Activated naive CD4-positive, alpha-beta T cell treated with Interleukin-2 at 50 U/mL for 16 hours (primary cell): ENCODE data around the gene CACNA1S.

Source experiments
- DNase-seq: peaks from one replicate; pipeline ENCODE4 v3.0.0-alpha.2; 2020

The CACNA1S gene

DNA sequence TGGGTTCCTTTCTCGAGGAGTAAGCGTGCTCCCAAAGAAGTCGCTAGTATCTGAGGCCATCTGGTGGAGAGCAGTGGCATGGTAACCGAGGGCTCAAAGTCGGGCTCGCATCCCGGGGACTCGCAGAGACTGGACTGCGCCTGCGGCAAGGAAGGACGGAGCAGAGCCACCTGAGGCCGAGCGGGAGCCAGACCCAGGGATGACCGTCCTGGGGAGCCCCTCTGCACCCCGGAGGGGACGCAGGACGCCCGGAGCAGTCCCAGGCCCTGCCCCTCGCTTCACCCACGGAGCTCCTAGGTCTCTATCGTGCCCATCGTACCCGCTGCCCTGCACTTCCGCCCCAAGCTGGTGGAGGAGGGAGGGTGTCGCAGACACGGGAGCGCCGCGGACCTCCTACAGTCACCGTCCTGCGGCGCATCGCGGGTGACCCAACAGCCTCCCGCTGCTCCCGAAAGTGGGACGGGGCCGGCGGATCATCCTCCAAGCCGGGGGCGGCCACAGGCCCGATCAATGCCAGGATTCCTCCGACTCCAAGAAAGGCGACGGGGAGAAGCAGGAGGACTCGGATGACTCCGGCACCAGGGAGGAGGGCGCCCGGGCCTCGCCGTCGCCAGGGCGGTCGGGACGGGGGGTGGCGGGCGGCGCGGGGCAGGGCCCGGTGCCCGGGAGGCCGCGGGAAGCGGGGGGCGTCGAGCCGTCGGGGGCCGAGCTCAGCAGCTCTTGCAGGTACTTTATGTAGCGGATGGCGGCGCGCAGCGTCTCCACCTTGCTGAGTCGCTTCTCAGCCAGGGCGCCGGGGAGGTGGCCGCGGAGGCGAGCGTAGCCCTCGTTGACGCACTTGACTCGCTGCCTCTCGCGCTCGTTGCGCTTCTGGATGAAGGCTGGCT is 2.3 kb upstream of the CACNA1S start:
- DNase-seq: peak; percentile 79

DNA sequence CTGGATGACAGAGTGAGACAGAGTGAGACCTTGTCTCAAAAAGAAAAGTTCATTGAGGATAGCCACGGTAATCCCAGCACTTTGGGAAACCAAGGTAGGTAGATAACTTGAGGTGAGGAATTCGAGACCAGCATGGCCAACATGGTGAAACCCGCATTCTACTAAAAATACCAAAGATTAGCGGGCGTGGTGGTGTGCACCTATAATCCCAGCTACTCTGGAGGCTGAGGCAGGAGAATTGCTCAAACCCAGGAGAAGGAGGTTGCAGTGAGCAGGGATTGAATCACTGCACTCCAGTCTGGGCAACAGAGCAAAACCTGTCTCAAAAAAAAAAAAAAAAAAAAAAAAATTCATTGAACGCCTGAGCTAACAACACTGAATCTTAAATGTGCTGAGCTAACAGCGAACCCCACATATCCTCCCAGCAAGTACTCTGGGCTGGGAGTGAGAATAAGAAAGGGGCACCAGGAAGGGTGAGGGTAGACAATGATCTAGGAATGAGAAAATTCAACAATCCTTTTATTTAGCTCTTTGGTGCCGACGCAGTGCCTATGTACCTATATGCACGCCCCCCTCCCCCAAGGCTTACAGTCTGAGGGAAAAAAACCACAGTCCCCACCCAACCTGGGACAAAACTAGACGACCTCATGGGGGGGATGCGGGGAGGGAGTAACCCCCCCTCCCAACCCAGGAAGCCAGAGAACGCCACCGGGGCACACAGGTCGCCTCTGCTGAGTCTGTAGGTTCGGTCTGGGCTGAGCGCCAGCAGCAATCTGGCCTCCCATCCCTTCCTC is 1.4 kb upstream of the CACNA1S start:
- DNase-seq: no peak

DNA sequence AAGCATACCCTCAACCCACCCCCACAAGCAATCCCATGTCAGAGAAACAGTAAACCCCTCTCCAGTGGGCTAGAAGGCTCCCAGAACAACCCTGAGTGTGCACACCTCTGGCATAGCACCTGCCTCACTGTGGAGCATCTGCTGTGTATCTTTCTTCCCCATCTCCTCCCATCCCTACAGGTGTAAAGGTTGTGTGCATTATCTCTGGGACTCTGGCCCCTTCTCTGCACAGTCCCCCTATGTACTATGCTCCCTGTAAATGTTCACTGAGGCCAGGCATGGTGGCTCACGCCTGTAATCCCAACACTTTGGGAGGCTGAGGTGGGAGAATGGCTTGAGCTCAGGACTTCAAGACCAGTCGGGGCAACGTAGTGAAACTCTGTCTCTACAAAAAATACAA is 700 bp upstream of the CACNA1S start:
- no peak for DNase-seq

DNA sequence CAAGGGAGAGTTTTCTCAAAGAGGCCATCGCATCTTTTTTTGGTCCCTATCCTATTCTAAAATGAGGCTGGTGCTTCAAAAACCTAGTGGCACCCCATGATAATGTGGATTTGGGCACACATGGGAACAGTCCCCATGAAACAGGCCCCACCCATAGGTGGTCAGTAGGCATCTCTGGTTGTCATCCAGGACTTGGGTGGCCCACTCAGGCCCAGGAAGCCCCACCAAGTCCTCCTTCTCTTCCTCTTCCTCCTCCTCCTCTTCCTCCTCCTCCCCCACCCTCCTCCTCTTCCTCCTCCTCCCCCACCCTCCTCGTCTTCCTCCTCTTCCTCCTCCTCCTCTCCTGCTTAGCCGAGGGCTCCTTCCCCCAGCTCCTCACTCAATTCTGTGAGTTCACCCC is 554 bp downstream of the CACNA1S start:
- no peak for DNase-seq

DNA sequence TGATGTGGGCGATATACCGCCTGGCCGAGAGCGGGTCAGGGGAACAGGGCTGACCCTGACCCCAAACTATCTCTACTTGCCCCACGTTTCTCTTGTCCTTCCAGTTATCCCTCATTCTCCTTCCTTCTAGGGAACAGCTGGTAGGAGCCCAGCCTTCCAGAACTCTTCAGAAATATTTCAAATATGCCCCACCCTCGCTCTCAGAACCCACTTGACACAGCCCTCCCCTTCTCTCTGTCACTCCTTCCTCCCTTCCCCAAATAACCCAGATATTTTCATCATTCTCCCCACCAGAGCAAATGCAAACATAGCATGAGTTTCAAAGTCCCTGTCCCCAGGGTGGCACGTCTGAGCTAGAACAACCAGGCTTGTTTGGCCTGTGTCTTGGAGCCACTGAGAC is 1.1 kb downstream of the CACNA1S start:
- DNase-seq: no peak

DNA sequence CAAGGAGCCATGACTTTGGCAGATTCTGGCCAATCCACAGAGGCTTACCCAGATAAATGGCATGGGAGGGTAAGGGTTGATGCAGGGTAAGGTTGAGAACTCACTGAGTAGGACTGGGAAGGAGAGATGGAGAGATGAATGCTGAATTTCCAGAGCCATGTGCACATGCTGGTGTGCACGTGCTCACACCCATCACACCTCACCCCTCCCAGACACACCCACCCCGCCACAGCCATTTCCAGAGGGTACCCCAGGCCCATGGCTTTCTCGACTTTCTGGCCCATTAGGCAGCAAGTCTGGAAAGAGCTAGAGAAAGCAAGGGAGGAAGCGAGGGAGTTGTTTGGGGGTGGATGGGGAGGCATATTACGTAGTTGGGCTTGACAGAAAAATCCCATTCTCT is 1.6 kb downstream of the CACNA1S start:
- DNase-seq: no peak

DNA sequence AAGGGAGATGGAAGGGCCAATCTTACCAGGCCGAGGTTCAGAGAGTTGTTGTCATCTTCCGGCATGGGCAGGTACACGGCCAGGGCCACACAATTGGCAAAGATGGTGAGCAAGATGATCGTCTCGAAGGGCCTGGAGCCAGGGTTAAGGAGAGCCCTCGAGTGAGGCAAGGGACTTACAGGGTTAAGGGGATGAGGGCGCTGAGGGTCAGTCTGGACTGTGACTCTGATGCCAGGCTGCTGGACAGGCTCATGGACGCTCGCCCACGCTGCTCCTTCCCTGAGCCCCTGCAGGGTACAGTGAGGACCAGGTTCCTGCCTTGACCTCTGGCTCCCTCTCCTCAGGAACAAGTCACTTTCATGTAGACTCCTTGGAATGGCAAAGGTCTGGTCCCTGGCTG is 2.1 kb downstream of the CACNA1S start:
- DNase-seq: no peak

DNA sequence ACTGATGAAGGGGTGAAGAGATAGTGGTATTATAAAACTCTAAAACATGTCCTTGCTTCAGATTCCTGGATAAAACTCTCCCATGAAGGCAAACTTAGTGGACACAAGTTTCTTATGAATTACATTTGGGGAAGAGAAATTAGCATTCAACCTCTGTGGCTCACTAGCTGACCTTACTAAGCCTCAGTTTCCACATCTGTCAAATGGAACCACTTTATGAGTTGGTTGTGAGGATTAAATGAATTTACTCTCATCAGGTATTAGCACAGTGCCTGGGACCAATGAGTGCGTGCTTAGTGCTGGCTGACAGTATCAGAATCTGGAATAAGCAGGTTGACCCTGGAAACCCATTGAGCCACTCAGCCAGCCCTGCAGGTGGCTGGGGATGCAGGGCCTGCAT is 2.6 kb downstream of the CACNA1S start:
- no peak for DNase-seq

DNA sequence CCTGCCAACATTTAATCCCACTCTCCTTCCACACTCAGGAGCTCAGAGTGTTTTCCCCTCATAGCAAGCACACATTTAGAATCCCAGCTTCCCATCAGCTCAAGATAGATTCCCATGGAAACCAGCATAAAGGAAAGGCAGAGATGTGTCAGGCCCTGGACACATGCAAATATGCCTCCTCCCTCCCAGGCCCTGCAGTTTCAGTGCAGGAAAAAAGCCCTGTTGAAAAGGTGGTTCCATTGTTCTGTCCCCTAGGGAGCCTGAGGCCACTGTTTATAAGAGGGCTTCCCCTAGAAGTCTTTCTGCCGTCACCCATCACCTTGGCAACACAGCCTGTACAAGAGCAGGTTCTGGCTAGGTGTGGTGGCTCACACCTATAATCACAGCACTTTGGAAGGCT is 3.6 kb downstream of the CACNA1S start:
- no peak for DNase-seq

DNA sequence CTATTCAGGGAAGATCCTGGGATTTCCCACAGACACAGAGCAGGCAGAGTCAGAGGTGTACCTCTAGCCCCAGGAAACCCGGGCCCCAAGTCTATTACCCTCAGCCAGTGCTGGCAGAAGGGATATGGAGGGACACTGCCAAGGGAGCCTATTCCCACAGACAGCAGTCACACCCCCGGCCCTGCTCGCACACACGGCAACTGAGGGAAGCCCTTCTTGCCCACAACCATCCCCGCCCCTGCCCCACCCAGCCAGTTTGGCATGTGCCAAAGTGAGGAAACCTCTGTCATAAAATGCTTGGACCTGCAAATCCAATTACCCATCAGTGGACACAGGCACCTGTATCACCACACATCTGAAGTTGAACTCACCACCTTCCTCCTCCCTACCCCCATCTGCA is 6.5 kb downstream of the CACNA1S start:
- DNase-seq: no peak

DNA sequence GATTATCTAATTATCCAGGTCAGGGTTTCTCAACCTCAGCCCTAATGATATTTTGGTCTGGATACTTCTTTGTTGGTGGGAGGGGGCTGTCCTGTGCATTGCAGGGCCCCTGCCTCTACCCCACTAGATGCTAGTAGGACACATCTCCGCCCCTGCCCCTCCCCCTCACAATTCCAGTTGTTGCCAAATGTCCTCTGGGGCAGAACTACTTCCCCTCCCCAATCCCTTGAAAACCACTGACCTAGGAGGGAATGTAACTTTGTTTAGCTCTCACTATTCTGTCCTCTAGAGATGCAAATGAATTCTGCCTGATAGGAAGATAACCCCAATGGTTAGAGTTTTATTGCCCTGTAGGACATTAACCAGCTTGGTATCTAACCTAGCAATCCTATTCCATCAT is 8.1 kb downstream of the CACNA1S start:
- DNase-seq: no peak

DNA sequence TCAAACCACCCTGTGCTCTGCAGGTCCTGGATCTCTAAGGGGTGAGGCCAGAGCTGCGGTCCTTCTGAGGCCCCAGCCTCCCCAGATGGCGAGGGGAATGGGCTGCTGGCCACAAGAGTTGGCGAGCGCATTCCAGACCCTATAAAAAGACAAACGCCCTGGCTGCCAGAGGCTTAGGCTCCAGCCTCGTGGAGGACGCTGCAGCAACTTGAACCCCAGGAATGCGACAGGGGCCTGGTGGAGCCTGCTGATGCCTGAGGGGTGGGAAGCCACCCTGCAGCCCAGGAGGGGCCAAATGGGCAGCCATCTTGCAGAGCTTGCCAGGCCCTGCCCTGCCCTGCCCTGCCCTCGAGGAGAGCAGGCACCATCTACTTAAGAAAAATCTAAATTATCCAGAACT is 8.6 kb downstream of the CACNA1S start:
- DNase-seq: no peak

DNA sequence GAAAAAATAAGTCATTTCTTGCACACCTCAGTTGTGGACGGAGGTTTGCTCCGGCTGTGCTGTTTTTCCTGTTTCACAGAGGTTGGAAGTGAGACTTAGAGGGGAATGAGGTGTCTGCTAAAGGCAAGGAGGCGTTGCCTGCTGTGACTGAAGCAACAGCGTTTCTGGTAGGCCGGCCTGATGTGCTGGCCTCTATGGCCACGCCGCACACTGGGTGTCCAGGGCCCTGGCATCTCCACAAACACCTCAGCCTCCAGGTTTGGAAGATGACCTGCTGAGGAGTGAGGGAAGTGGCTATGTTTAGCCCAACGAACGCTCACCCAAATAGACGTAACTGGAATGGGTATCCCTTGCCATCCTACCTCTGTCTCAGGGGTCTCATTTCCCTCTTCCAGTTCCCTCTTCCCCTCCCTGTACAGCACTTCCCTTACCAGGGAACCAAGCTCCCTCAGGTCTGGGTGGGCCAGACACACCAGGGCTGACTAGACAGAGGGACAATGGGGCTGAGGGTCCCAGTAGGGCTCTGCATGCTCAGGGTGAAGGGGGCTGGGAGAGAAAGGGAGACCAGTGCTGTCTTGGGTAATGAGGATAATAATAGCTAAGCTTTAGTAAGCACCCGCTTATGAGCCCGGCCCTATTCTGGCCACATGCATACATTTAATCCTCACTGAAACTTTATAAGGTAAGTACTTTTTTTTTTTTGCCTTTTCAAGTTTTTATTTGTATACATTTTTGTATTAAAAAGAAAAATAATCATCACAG is 11.9 kb downstream of the CACNA1S start:
- DNase-seq: no peak

DNA sequence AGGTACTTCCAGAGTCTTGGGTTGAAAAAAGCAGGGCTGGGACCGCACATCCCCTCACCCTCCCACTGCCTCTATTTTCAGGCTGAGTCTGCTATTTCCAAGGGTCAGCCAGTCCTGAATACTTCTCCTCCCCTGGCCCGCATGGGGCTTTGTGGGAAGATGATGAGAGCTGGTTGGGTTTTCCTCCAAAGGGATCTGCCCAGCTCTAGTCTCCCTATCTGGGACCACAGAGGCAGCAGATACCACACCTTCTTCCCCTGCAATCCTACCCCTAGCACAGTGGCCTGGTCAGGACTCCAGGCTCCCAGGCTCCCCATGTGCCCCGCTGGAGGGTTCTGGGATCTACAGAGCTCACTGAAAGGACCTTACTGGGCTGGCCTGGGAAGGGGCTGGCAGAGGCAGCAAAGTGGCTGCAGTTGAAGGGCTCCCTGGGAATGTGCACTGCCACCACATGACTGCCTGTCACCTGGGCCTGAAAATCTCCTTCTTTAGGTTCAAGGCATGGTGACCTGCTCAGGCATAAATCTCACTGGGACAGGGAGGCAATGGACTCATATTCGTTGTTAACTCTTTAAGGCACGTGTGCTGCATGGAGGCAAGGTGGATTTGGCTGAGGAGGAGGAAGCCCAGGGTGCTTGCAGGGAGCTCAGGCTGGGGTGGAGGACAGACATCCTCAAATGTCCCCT is 13.1 kb downstream of the CACNA1S start:
- no peak for DNase-seq

DNA sequence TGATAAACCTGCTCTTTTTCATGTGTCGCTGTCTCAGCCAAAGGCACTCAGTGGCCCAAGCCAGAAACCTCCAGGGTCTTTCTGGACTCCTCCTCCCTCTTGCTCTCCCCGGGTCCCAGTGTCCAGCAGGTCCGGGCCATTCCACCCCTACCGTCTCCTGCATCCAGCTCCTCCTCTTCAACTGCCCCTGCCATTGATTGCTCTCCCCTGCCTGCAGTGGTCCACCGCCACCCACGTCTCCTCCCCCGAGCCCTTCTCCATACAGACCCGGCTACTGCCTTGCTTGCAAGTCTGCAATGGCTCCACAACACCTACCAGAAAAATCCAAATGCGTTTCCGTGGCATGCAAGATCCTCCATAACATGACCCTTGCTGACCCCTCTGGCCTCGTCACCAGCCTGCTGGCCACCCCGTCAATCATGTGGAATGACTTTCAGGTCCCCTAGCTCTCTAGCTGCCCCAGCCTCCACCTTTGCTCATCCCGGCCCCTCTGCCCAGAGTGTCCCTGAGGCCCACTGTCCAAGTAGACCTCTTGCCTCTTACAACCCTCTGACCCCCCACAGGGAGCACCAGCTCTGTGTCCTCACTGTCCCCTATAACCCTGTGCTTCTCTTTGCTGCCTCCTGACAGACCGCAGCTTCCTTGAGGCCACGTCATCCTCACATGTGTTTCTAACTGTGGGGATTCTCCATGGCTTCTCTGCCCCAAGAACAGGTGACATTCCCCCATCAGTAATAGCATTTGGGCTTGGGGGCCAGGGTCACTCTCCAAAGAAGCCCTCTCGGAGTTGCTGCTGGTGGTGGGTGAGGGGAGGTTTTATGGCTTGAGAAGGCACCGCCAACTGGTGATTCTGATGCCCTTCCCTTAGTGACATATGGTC is 15.0 kb downstream of the CACNA1S start:
- no peak for DNase-seq

DNA sequence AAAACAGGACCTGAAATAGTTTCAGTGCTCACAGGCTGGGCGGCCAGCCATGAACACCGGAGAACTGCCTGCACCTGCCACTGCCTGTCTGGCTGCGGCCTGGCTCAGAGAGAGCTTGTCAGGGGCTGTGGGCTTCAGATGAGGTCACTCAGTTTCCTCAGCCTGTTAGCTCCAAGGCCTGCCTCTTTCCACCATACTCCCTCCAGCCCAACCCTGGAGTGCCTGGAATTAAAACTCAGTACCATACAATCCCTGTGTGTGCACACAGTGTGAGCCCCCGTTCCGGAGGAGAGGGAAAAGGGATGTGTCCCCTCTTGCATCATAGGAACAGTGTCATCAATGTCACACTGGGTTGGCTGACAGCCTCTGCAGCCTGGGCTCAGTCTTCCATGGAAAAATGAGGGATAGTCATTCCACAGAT is 16.2 kb downstream of the CACNA1S start:
- DNase-seq: no peak

DNA sequence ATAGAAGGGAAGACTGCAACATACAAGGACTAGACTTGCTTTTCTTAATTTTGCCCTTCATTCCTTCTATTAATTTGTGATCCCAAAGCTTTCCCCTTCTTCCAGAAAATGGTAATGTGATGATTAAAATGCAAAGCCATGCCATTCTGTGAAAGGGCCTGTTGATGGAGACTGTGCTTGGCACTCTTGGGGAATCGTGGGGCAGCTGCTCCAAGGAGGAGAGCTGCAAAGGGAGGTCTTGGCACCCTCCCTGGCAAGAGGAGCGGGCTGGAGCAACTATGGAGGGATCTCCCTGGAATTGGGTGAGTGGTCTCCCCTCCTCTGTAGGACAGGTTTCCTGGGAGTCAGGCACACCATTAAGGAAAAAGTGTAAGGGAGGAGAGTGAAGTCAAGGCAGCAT is 16.6 kb downstream of the CACNA1S start:
- DNase-seq: no peak

DNA sequence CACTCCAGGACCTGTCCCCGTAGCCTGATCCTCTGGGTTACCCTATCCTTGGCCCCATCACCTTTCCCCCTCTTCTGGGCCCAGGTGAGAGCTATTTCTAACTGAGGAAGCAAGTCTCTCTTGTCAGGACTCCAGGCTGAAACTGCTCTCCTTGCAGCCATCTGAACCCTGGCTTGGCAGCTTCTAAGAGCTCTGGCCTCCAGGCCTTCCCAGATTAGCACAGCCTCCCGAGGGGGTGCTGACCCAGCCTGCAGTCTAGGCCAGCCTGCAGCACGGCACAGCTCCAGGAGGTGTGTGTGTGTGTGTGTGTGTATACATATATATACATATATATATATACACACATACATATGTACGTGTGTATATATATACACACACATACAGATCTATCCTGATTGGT is 17.4 kb downstream of the CACNA1S start:
- no peak for DNase-seq

DNA sequence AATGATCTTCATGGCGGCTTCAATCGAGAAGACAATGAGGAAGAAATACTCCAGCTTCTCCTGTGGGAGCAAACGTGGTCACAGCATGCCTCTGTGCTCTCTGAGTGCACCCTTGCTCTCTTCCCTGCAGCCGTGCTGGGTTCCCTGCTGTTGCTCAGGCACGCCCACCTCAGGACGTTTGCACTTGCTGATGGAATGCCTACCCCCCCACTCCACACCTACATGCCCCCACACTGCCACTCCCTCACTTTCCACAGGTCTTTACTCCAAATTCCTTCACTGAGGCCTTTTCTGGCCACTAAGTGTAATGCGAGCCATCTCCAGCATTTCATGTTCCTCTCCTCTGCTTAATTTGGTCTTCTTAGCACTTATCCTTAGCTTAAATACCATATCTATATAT is 18.3 kb downstream of the CACNA1S start:
- no peak for DNase-seq

DNA sequence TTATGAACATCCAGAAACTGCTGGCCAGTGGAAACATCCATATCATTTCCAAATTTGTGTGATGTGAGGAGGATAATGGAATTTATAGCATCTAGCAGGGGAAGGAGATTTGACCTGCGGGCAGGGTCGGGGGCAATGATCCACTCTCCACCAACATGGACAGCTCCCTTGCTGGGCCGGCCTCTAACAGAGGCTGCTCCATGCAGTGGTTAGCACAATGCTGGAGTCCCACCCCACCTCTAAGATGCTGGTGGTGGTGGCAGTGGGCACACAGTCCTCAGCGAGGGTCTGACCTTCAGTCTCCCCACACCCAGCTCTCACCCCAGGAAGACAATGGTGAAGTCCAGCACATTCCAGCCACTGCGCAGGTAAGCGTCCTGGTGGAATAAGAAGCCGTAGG is 18.7 kb downstream of the CACNA1S start:
- DNase-seq: no peak

DNA sequence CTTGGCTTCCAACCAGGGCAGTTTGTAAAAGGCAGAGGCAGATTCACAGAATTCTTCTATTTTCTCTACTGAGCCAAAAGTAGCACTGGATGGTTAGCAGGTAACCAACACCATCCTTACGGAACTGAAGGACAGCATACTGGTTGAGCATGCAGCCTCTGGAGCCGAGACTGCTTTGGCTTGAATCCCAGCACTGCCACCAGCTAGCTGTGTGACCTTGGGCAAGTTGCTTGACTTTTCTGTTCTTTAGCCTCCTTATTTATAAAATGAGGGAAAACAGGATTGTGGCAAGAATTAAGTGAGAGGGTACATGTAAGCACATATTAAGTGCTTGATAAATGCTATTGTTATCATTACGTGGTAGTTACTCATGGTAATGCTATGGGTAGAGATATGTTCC is 19.5 kb downstream of the CACNA1S start:
- DNase-seq: no peak

DNA sequence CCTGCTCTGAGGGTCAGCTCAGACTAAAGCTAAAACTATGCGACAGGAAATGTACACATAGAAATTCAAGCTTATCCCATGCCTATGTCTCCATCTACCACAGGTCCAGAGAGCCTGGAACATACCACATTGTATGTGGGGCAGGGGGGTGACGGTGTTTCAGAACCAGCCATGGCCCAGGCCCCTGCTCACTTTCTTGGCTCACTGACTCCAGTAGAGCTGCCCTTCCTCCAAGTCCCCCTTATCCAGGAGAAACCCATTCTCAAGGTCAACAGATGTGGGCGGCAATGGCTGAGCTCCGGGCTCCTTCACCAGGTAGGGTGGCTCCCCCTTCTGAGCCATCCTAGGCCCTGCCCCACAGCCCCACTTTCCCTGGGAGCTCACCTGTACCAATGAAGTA is 21.0 kb downstream of the CACNA1S start:
- DNase-seq: no peak
